A673 (cell line): ENCODE results near the gene C6orf52. TPM values are rescaled to one million over a fixed set of nuclear protein-coding genes. Genes with fewer than 3 reads are reported as not detected.
"Not testable (repeated sequence)": the region's sequence is repeated elsewhere in the genome, so short reads cannot be mapped to it uniquely, and the experiment has no call there.

Experiments
- BruUV-seq: library from RNA; stranded (reverse); fragments of 400-500 nt; replicated peaks from 2 replicates; lab custom pipeline; 2021; lab: Mats Ljungman, UMichigan
- CTCF ChIA-PET: fragments of 300-600 bp; sonication (Branson Sonifier 250); formaldehyde crosslinking; loops from one replicate; lab custom pipeline; 2022; ENCODE audit warnings: antibody characterized with exemption; lab: Charles Lee
- POLR2A ChIA-PET: fragments of 300-600 bp; sonication (Branson Sonifier 250); formaldehyde crosslinking; loops from one replicate; lab custom pipeline; 2022; ENCODE audit warnings: antibody characterized with exemption; ENCODE audit not compliant: low non-redundant PET; lab: Charles Lee
- DNase-seq: peaks from one replicate; pipeline ENCODE4 v3.0.0-alpha.2; 2015; ENCODE audit warnings: low spot score
- H3K27ac ChIP-seq: fragments of 200-600 bp; sonication (generic); 2 replicates; pipeline ENCODE4 v1.5.1; 2016; ENCODE audit warnings: mixed run types, low read depth, mild to moderate bottlenecking, mixed read lengths, antibody characterized with exemption, low read length; ENCODE audit not compliant: poor library complexity, severe bottlenecking
- H3K27me3 ChIP-seq: fragments of 200-600 bp; sonication (generic); replicated peaks from 2 replicates; pipeline ENCODE4 v1.6.1; 2017; ENCODE audit warnings: mixed run types, low read depth, mild to moderate bottlenecking, mixed read lengths, antibody characterized with exemption, low read length; ENCODE audit not compliant: insufficient read depth, poor library complexity
- H3K36me3 ChIP-seq: fragments of 200-600 bp; sonication (generic); 2 replicates; pipeline ENCODE4 v1.6.1; 2016; ENCODE audit warnings: mixed run types, mild to moderate bottlenecking, mixed read lengths, antibody characterized with exemption, low read length; ENCODE audit not compliant: insufficient read depth, poor library complexity, severe bottlenecking
- H3K4me1 ChIP-seq: fragments of 200-600 bp; sonication (generic); 2 replicates; pipeline ENCODE4 v1.6.1; 2017; ENCODE audit warnings: mixed run types, mild to moderate bottlenecking, mixed read lengths, antibody characterized with exemption, low read length; ENCODE audit not compliant: insufficient read depth, poor library complexity, severe bottlenecking
- H3K4me3 ChIP-seq: fragments of 200-600 bp; sonication (generic); 2 replicates; pipeline ENCODE4 v1.5.1; 2016; ENCODE audit warnings: low read depth, mixed run types, mild to moderate bottlenecking, mixed read lengths, low read length; ENCODE audit not compliant: poor library complexity, severe bottlenecking
- H3K9me3 ChIP-seq: fragments of 200-600 bp; sonication (generic); 2 replicates; pipeline ENCODE4 v1.6.1; 2016; ENCODE audit warnings: mixed run types, low read depth, mild to moderate bottlenecking, mixed read lengths, antibody characterized with exemption, low read length; ENCODE audit not compliant: poor library complexity, severe bottlenecking
- CTCF ChIP-seq: fragments of 300-800, 200-600 bp; sonication (generic); conservative IDR thresholded peaks from 2 replicates; pipeline ENCODE4 v1.5.1; 2017; ENCODE audit warnings: low read depth, mild to moderate bottlenecking, antibody characterized with exemption, low read length, moderate library complexity, mixed read lengths
- EZH2 ChIP-seq: fragments of 200-600 bp; sonication (generic); IDR thresholded peaks from 2 replicates; pipeline ENCODE4 v1.6.1; 2017; ENCODE audit warnings: borderline replicate concordance, low read depth, mild to moderate bottlenecking, mixed read lengths, antibody characterized with exemption, low read length; ENCODE audit not compliant: poor library complexity, severe bottlenecking
- intact Hi-C: fragments of 100-400 bp; cut with micrococcal nuclease; formaldehyde crosslinking; loops from one replicate; pipeline ENCODE4 v1.10.0; 2022; ENCODE audit not compliant: unreplicated experiment
- total RNA-seq: library from RNA; stranded (reverse); gene quantifications from 2 replicates; pipeline ENCODE4 v1.2.3, GENCODE V29; 2021

C6orf52 gene
- total RNA-seq, 1 experiment from 2014 or later: 0.69 TPM

- POLR2A ChIA-PET: no interaction called here
- Histone ChIP-seq H3K9me3 (no peaks in the 10 kb centered on the region), H3K4me3 (no peak overlapping the region), H3K36me3 (no peaks in the 10 kb centered on the region), H3K27me3 (peaks cover 9% of the 10 kb centered on the region), H3K27ac (no peak overlapping the region), H3K4me1 (no peaks in the 10 kb centered on the region)
- DNase-seq: no peak
- intact Hi-C loops: no loop called here
- BruUV-seq: no TSS peak
- CTCF ChIA-PET: no interaction called here
- TF ChIP-seq CTCF: no peak
- TF ChIP-seq EZH2: no peak
Observed at GRCh38 chr6:10662207-10662606, 32.2 kb downstream of the C6orf52 start.

- H3K27me3 ChIP-seq, H3K36me3 ChIP-seq, DNase-seq, H3K4me1 ChIP-seq, intact Hi-C loops, POLR2A ChIA-PET, H3K27ac ChIP-seq, H3K9me3 ChIP-seq, H3K4me3 ChIP-seq, BruUV-seq: not testable (repeated sequence)
- CTCF ChIA-PET: interaction anchor here (0.6 kb wide), 1 partner anchor 297 kb away, joined by 3 read pairs; no protein-coding TSS in a partner anchor
Observed at GRCh38 chr6:10660431-10661191, 33.8 kb downstream of the C6orf52 start.

GRCh38 chr6:10659699-10660348 is 34.6 kb downstream of the C6orf52 start:
- no TSS peak for BruUV-seq
- ChIA-PET POLR2A (no interaction called here), CTCF (no interaction called here)
- TF ChIP-seq CTCF: no peak
- TF ChIP-seq EZH2: no peak
- intact Hi-C loops: no loop called here
- peaks cover 14% of the 10 kb centered on the region for H3K27me3 ChIP-seq
- H3K4me1 ChIP-seq: no peaks in the 10 kb centered on the region
- H3K4me3 ChIP-seq: no peak overlapping the region
- no peak overlapping the region for H3K27ac ChIP-seq
- no peaks in the 10 kb centered on the region for H3K9me3 ChIP-seq
- no peak for DNase-seq
- no peaks in the 10 kb centered on the region for H3K36me3 ChIP-seq
